Stimulated activated CD4-positive, alpha-beta T cell treated with anti-CD3 and anti-CD28 coated beads, Interleukin-15, amount 100 ng/mL, for 48 hours (primary cell): ENCODE measurements around the gene BAG3.
"Not testable (repeated sequence)": the region's sequence is repeated elsewhere in the genome, so short reads cannot be mapped to it uniquely, and the experiment has no call there.

ENCODE experiments used
- DNase-seq, 2 donors: peaks; one replicate each; pipeline ENCODE4 v3.0.0-alpha.2; 2020; ENCODE audit warnings: low read depth in 2 of 2

The BAG3 gene

DNA sequence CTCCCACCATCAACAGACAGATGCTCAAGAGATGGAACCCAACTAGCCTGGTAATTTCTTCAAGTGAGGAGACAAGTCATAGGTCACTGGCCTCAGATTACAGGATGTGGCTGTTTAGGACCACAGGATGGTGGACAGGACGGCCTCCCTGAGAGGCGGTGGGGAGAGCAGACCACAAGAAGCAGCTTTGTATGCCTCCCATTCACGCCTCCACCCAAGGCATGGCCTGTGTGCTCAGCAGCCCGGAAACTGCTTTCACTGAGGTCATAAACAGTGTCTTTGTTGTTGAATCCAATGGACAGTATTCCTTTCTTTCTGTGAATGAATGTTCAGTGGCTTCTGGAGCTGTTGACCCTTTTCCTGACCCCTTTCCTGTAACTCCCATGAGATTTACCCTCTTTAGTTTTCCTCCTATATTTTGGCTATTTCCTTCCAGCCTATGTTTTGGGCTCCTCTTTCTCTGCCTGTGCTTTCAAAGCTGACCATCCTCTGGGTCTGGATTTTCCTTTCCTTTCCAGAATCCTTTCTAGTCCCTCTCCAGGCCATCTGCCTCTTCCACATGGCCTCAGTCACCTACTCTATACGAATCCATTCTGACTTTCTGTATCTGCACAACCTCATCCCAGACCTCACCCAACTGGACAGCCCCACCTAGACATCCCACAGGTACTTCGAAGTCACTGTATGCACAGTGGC is 42.2 kb downstream of the BAG3 start:
- no peak for DNase-seq

DNA sequence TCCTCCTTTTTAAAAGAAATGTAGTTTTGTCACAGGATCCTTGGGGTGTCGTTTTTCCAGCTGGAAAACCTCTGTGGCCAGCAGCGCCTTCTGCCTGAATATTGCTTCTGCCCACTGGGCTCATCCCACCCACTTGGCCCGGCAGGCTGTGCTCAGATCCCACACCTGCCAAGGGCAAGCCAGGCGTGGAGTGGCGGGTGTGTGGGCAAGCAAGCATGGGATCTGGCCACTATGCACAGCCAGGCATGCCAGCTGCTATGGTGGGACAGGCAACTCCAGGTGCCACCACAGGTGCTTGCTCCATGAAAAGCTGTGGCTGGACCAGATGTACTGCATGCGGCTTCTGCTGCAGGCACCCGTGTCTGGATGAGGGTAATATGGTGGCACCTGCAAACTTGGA is 43.4 kb downstream of the BAG3 start:
- DNase-seq = no peak

DNA sequence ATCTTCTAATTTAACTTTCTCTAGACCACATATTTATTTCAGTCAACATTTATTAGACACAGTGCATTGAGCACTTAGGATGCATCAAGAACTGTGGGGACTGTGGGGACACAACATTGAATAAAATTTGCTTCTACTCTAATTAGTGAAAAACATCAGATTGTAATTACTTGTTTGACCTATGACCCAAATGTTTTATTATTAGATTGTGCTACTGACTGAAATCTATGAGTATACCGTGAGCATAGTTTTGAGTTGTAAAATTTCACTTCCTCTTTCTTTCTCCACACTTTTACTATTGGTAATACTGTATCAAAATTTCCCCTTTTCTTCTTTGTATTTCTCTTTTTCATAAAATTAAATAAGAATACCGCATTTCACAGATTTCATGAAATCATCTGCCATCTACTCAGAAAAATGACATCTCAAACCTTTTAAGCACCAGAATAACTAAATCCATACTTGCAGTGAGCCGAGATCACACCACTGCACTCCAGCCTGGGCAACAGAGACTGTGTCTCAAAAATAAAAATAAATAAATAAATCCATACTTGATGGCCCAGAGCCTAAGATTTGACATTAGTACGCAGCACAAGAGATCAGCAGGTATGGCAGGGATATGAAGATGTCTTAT is 49.3 kb downstream of the BAG3 start:
- DNase-seq = no peak

DNA sequence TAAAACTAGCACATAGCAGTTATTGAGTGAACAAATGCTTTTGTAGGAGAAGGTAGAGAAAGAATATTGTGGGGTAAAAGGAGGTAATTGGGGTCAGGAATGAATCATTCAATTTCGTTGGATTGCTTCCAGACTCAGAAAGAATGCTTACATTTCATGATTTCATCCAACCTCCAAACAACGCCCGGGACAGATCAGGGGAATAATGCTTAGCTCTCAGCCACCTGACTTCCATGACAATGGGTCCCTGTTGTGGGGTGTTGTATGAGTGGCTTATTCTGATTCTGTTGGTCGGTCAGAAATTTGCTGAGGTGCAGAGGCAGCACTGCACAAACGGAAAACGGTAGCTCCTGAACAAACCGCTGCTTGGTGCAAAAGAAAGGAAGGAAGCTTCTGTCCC is 50.7 kb downstream of the BAG3 start:
- DNase-seq = no peak

GRCh38 chr10:119702583-119702982 is 51.4 kb downstream of the BAG3 start:
- DNase-seq = no peak

- no peak for DNase-seq
Observed at GRCh38 chr10:119703903-119704508, 52.8 kb downstream of the BAG3 start.

DNA sequence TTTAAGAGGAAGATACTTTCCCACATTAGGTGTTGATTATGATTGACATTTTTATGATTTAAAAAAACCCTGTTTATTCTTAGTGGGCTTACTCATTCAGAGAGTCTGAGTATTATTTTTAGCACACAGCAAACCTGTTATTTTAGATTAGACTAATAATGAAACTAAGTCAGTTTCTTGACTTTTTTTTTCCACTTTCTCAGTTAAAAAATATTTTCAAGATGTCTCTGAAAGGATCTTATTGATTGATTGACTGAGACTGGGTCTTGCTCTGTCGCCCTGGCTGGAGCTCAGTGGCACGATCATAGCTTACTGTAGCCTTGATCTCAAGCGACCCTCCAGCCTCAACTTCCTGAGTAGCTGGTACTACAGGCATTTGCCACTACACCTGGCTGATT is 54.3 kb downstream of the BAG3 start:
- DNase-seq = no peak

- no peak for DNase-seq
Observed at GRCh38 chr10:119706521-119707278, 55.5 kb downstream of the BAG3 start.

- DNase-seq = peak in 1 of 2 donors; percentile 48
Observed at GRCh38 chr10:119707331-119707730, 56.2 kb downstream of the BAG3 start.

DNA sequence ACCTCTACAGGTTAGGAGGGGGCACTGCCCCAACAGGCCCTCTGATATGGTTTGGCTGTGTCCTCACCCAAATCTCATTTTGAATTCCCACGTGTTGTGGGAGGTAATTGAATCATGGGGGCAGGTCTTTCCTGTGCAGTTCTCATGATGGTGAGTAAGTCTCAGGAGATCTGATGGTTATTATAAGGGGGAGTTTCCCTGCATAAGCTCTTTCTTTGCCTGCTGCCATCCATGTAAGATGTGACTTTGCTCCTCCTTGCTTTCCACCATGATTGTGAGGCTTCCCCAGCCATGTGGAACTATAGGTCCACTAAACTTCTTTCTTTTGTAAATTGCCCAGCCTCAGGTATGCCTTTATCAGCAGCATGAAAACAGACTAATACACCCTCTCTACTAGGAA is 59.8 kb downstream of the BAG3 start:
- DNase-seq = not testable (repeated sequence)

- DNase-seq = no peak
Observed at GRCh38 chr10:119713744-119714483, 62.7 kb downstream of the BAG3 start.

DNA sequence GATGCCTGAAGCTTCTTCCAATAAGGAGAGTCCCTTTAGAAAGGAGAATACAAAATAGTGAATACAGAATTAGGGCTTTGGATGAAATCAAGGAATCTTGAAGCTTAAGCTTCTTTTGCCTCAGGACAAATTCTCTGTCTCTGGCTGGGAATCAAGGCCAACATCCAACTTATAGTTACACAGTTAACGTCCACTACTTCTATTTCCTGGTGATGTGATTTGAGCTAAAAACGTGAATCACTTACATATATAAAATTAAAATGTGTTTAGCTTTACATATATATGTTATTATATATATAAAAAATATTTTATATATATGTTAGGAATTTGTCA is 63.3 kb downstream of the BAG3 start:
- DNase-seq = no peak

- DNase-seq = no peak
Observed at GRCh38 chr10:119715628-119716505, 64.7 kb downstream of the BAG3 start.

GRCh38 chr10:119723161-119723560 is 72.0 kb downstream of the BAG3 start:
- DNase-seq = no peak

- DNase-seq = no peak
Observed at GRCh38 chr10:119723624-119724023, 72.4 kb downstream of the BAG3 start.

DNA sequence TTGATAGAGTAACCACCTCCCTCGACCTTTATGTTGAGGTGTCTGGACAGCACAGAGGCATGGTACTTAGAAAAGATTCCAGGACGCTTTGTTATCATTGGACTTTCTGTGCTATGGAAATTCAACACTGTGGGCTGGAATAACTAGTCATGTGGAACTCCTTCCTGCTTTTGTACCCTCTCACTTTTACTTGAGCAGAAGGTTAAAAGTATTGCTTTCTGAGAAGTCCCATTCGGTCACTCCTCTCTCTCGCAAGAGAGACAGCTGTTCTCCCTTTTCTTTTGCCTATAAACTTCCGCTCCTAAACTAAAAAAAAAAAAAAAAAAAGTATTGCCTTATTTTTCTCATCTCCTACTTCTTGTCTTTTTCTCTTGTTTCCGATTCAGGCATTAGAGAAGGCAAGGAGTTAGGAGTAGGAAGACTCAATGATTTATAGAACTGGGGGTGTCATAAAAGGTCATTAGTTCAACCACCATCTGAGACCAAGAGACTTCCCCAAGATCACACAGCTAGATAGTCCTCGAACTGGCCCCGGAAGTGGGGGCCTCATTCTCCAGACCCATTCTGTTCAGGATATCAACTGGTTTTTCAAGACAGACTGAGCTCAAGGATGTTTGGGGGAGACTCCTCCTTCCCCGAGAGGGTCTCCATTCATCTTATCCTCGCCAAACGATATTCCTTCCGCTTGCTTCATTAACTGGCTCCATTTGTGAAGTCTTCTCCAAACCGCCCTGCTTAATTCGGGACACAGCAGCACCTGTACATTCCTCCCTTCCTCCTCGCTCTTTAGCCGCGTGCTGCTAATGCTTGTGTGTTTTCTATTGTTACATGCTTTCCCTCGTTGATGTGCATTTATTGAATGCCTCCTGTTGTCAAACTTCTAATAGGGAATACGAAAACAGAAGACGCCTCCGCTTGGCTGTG is 73.7 kb downstream of the BAG3 start:
- DNase-seq = no peak

DNA sequence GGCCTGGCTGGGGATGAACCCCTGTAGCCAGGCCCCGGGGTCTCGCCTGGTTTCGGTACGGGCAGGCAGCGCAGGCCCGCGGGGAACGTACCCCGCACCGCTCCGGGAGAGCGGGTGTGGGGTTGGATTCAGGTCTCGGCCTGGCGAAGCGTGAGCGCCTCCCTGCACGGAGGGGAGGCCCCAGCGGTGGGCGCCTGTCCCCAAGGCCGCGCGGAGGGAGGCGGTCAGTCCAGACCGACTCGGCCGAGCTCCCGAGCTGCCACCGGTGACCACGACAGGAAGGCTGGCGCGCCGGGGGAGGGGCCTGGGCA is 74.3 kb downstream of the BAG3 start:
- DNase-seq = no peak

- peak; percentile 99 to 100 for DNase-seq
Observed at GRCh38 chr10:119725828-119726675, 74.9 kb downstream of the BAG3 start, which contains the start of gene INPP5F. TSS of gene INPP5F (plus strand) at chr10:119726050. CDS start at chr10:119726263, 213 bp downstream.

GRCh38 chr10:119726676-119727261 is 75.6 kb downstream of the BAG3 start:
- DNase-seq = no peak
